AG04450 (cell line): Measurements from ENCODE around the gene SETD3. TPM values are rescaled to one million over a fixed set of nuclear protein-coding genes. Genes with fewer than 3 reads are reported as not detected.

ENCODE experiments used
- CTCF ChIA-PET: fragments of 300-600, 350-600 bp; formaldehyde crosslinking; extraction: SDS; loops from one replicate; lab custom pipeline; 2022; ENCODE audit warnings: antibody characterized with exemption, inconsistent platforms; lab: Charles Lee
- POLR2A ChIA-PET: fragments of 350-600 bp; formaldehyde crosslinking; extraction: SDS; loops from one replicate; lab custom pipeline; 2021; ENCODE audit warnings: antibody characterized with exemption, inconsistent platforms; lab: Yijun Ruan, JAX
- DNase-seq: peaks from one replicate; pipeline ENCODE4 v3.0.0-alpha.2; 2011; ENCODE audit warnings: low read depth, low spot score
- H3K27ac ChIP-seq: one replicate; pipeline ENCODE4 v1.5.1; 2012; ENCODE audit warnings: low read depth, low read length, control low read depth
- H3K27me3 ChIP-seq: one replicate; pipeline ENCODE4 v1.6.0; 2012; ENCODE audit warnings: low read length; ENCODE audit not compliant: control insufficient read depth, insufficient read depth
- H3K4me3 ChIP-seq: 2 replicates; pipeline ENCODE4 v1.5.1; 2011; ENCODE audit warnings: mild to moderate bottlenecking, low read depth, low read length, control low read depth
- H3K9me3 ChIP-seq: 2 replicates; pipeline ENCODE4 v1.5.1; 2012; ENCODE audit warnings: low read length; ENCODE audit not compliant: control insufficient read depth, insufficient read depth
- polyA plus RNA-seq: library from polyadenylated mRNA; depleted of rRNA; stranded (reverse); fragments of >200 nt; gene quantifications from 2 replicates; pipeline ENCODE4 v1.2.3, GENCODE V29; 2011
- TF ChIP-seq, protein P1 (sequence below): IDR thresholded peaks from 2 replicates; pipeline ENCODE4 v1.5.1; 2011; ENCODE audit warnings: low read depth, low read length, control low read depth, inconsistent platforms

SETD3 gene
- polyA plus RNA-seq, 1 experiment: 25.0 TPM

DNA sequence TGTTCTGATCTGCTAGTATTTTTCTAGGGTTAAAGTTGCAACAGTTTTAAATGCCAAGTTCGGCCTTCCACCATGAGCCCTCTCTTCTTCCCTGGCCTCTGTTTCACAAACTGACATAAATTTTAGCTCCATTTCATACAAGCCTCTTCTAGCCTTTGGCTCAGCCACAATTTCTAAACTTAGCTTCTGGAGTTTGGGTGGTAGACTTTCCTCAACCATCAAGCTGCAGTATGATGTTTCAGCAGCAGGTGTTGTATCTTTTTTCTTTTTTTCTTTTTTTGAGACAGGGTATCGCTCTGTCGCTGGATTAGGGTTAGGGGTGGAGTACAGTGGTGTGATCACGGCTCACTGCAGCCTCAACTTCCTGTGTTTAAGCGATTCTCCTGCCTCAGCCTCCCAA lies 29.4 kb downstream of the SETD3 start:
- ChIA-PET POLR2A (no interaction called here), CTCF (interaction anchor here (1.2 to 1.7 kb wide), 2 partner anchors 35 to 58 kb away, joined by 5 to 7 read pairs; no protein-coding TSS in a partner anchor)
- Histone ChIP-seq H3K27me3 (no peaks in the 10 kb centered on the region), H3K27ac (no peak overlapping the region), H3K4me3 (no peak overlapping the region), H3K9me3 (no peaks in the 10 kb centered on the region)
- TF ChIP-seq, protein P1, sequence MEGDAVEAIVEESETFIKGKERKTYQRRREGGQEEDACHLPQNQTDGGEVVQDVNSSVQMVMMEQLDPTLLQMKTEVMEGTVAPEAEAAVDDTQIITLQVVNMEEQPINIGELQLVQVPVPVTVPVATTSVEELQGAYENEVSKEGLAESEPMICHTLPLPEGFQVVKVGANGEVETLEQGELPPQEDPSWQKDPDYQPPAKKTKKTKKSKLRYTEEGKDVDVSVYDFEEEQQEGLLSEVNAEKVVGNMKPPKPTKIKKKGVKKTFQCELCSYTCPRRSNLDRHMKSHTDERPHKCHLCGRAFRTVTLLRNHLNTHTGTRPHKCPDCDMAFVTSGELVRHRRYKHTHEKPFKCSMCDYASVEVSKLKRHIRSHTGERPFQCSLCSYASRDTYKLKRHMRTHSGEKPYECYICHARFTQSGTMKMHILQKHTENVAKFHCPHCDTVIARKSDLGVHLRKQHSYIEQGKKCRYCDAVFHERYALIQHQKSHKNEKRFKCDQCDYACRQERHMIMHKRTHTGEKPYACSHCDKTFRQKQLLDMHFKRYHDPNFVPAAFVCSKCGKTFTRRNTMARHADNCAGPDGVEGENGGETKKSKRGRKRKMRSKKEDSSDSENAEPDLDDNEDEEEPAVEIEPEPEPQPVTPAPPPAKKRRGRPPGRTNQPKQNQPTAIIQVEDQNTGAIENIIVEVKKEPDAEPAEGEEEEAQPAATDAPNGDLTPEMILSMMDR: no peak
- no peak for DNase-seq

DNA sequence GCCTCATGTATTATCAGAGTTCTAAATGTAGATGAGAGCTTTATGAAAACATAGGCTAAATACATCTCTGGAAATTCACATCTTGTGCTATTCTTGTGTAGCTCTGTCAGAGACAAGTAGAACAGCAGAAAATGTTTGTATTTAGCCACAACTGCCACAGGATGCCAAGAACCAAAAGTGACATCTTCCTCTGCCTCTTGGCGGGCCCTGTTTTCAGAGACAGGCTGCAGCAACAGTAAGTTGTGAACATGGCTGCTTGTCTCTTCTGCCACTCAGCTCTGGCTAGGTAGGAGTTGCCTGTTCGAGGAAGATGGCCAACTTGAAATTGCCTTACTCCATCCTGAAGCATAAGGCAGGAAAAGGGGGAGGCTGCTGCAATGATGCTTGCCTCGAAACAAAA lies 30.4 kb downstream of the SETD3 start:
- H3K9me3 ChIP-seq: no peaks in the 10 kb centered on the region
- no peak for DNase-seq
- H3K27me3 ChIP-seq: no peaks in the 10 kb centered on the region
- ChIA-PET CTCF (interaction anchor here (1.2 to 1.7 kb wide), 2 partner anchors 34 to 57 kb away, joined by 5 to 7 read pairs; no protein-coding TSS in a partner anchor), POLR2A (no interaction called here)
- TF ChIP-seq, protein P1: no peak
- no peak overlapping the region for H3K27ac ChIP-seq
- no peak overlapping the region for H3K4me3 ChIP-seq

DNA sequence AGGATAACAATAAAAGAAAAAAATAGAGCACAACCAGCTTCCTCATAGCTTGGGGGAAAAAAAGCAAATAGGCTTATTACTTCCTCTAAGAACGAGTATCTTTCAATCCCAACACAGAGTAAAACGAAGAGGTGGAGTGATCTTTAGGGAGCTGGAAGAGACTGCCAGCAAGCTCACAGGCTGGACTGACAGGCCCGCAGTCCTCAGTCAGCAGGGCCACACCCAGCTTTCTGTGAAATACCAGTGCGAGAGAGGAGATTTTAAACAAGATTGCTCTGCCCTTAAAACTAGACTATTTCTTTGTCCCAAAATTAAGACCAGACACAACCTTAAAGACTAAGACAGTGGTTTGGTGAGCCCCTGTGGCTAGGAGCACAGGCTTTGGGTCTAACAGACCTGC lies 32.9 kb downstream of the SETD3 start:
- Histone ChIP-seq H3K9me3 (no peaks in the 10 kb centered on the region), H3K4me3 (no peak overlapping the region), H3K27ac (no peak overlapping the region), H3K27me3 (no peaks in the 10 kb centered on the region)
- DNase-seq: no peak
- ChIA-PET POLR2A (no interaction called here), CTCF (interaction anchor here (1.5 kb wide), 1 partner anchor 32 kb away, joined by 6 read pairs; no protein-coding TSS in a partner anchor)
- TF ChIP-seq, protein P1: no peak

DNA sequence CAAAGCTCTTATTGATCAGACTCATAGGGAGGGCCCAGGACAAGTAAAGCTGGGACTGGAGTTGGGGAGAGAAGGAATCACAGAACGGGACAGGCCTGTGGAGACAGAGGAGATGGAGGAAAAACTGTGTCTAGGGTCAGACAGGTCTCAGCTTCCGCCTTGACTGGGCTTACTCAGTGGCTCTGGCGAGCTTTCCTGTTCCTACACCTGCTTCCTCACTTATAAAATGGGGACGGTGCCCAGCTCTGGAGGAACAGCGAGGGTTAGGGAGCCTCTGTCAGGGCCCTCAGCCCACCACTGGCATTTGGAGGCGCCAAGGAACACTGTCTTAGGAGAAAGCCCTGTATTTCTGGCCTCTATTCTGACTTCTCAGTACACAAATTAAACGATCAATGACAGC lies 34.7 kb downstream of the SETD3 start:
- no peak overlapping the region for H3K27ac ChIP-seq
- H3K9me3 ChIP-seq: no peaks in the 10 kb centered on the region
- POLR2A ChIA-PET: no interaction called here
- H3K4me3 ChIP-seq: no peak overlapping the region
- H3K27me3 ChIP-seq: no peaks in the 10 kb centered on the region
- TF ChIP-seq, protein P1: no peak
- CTCF ChIA-PET: interaction anchor here (0.6 kb wide), 1 partner anchor 30 kb away, joined by 4 read pairs; no protein-coding TSS in a partner anchor
- no peak for DNase-seq

DNA sequence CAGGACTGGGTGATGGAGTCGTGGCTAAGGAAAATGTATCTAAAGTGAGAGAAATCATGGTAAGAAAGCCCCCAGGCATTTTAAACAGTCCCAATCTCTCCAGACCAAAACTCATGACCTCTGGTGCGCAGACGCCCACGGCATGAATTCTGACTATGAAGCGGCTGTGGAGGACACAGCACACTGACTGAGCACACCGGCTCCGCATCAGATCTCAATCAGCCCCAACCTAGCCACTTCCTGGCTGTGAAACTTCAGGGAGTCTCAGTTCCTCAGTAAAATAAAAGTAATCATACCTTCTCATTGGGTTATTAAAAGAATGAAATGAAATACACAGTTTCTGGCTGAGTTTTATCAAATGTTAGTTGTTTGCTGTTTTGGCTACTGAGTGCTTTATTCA lies 38.7 kb downstream of the SETD3 start:
- Histone ChIP-seq H3K27ac (no peak overlapping the region), H3K27me3 (no peaks in the 10 kb centered on the region), H3K9me3 (no peaks in the 10 kb centered on the region), H3K4me3 (no peak overlapping the region)
- TF ChIP-seq, protein P1: no peak
- no peak for DNase-seq
- ChIA-PET CTCF (no interaction called here), POLR2A (no interaction called here)
